Measurements from ENCODE around the gene LRP1. TPM values are rescaled to one million over a fixed set of nuclear protein-coding genes. Genes with fewer than 3 reads are reported as not detected.
"Not testable (repeated sequence)": the region's sequence is repeated elsewhere in the genome, so short reads cannot be mapped to it uniquely, and the experiment has no call there.

LRP1 gene
- total RNA-seq, 1 donor from 2014 or later: 62.7 TPM

GRCh38 chr12:57112492-57113294 lies 15.6 kb upstream of the LRP1 start:
- DNase-seq (ENCODE audit: low read depth, low spot score): no peak
- Mint-ChIP-seq H3K9me3 (no peaks in the 10 kb centered on the region), H3K36me3 (ENCODE audit: low read depth) (no peaks in the 10 kb centered on the region), H3K27me3 (ENCODE audit: low read depth) (peaks cover 8% of the 10 kb centered on the region), H3K27ac (ENCODE audit: unreplicated experiment) (no peak overlapping the region), H3K4me1 (peaks cover 46% of the 10 kb centered on the region), H3K4me3 (peak overlapping the region; percentile 86)
- TF ChIP-seq, protein P1, sequence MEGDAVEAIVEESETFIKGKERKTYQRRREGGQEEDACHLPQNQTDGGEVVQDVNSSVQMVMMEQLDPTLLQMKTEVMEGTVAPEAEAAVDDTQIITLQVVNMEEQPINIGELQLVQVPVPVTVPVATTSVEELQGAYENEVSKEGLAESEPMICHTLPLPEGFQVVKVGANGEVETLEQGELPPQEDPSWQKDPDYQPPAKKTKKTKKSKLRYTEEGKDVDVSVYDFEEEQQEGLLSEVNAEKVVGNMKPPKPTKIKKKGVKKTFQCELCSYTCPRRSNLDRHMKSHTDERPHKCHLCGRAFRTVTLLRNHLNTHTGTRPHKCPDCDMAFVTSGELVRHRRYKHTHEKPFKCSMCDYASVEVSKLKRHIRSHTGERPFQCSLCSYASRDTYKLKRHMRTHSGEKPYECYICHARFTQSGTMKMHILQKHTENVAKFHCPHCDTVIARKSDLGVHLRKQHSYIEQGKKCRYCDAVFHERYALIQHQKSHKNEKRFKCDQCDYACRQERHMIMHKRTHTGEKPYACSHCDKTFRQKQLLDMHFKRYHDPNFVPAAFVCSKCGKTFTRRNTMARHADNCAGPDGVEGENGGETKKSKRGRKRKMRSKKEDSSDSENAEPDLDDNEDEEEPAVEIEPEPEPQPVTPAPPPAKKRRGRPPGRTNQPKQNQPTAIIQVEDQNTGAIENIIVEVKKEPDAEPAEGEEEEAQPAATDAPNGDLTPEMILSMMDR (conservative IDR thresholded peaks at IDR 0.05): peak; percentile 93

GRCh38 chr12:57116580-57117281 lies 11.6 kb upstream of the LRP1 start:
- Mint-ChIP-seq H3K9me3 (no peaks in the 10 kb centered on the region), H3K27ac (ENCODE audit: unreplicated experiment) (no peak overlapping the region), H3K36me3 (ENCODE audit: low read depth) (no peaks in the 10 kb centered on the region), H3K4me1 (peaks cover 11% of the 10 kb centered on the region), H3K27me3 (ENCODE audit: low read depth) (peaks cover 8% of the 10 kb centered on the region), H3K4me3 (no peak overlapping the region)
- DNase-seq (ENCODE audit: low read depth, low spot score): no peak
- TF ChIP-seq, protein P1 (conservative IDR thresholded peaks at IDR 0.05): no peak

- no peaks in the 10 kb centered on the region for H3K9me3 Mint-ChIP-seq
- TF ChIP-seq, protein P1 (conservative IDR thresholded peaks at IDR 0.05): no peak
- no peaks in the 10 kb centered on the region for H3K4me1 Mint-ChIP-seq
- H3K27ac Mint-ChIP-seq (ENCODE audit: unreplicated experiment): no peak overlapping the region
- H3K27me3 Mint-ChIP-seq (ENCODE audit: low read depth): peaks cover 8% of the 10 kb centered on the region
- no peak for DNase-seq (ENCODE audit: low read depth, low spot score)
- no peaks in the 10 kb centered on the region for H3K36me3 Mint-ChIP-seq (ENCODE audit: low read depth)
- H3K4me3 Mint-ChIP-seq: no peak overlapping the region
Measured at GRCh38 chr12:57118711-57119271, 9.5 kb upstream of the LRP1 start.

- H3K9me3 Mint-ChIP-seq: no peaks in the 10 kb centered on the region
- no peak for DNase-seq (ENCODE audit: low read depth, low spot score)
- H3K4me3 Mint-ChIP-seq: no peak overlapping the region
Measured at GRCh38 chr12:57119294-57120085, 8.8 kb upstream of the LRP1 start.

DNA sequence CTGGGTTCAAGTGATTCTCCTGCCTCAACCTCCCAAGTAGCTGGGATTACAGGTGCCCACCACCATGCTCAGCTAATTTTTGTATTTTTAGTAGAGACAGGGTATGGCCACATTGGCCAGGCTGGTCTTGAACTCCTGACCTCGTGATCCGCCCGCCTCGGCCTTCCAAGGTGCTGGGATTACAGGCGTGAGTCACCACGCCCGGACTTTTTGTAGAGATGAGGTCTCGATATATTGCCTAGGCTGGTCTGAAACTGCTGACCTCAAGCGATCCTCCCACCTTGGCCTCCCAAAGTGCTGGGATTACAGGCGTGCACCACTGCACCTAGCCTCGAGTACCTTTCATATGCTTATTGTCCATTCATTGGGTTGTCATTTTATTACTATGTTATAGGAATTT lies 7.6 kb upstream of the LRP1 start:
- not testable (repeated sequence) for H3K4me1 Mint-ChIP-seq

More at GRCh38 chr12:57119294-57120085, 8.8 kb upstream of the LRP1 start:
- TF ChIP-seq, protein P1 (conservative IDR thresholded peaks at IDR 0.05): no peak
- no peak overlapping the region for H3K27ac Mint-ChIP-seq (ENCODE audit: unreplicated experiment)
- peaks cover 8% of the 10 kb centered on the region for H3K27me3 Mint-ChIP-seq (ENCODE audit: low read depth)
- no peaks in the 10 kb centered on the region for H3K36me3 Mint-ChIP-seq (ENCODE audit: low read depth)
- no peaks in the 10 kb centered on the region for H3K4me1 Mint-ChIP-seq

More for the DNA sequence above, 7.6 kb upstream of the LRP1 start:
- not testable (repeated sequence) for H3K4me3 Mint-ChIP-seq; H3K27ac Mint-ChIP-seq (ENCODE audit: unreplicated experiment); H3K36me3 Mint-ChIP-seq (ENCODE audit: low read depth); DNase-seq (ENCODE audit: low read depth, low spot score); H3K9me3 Mint-ChIP-seq
- H3K27me3 Mint-ChIP-seq (ENCODE audit: low read depth): peaks cover 12% of the 10 kb centered on the region

All from neural crest cell (in vitro differentiated cells).